HCT116 (cell line): ENCODE data around the gene DTYMK. TPM values are rescaled to one million over a fixed set of nuclear protein-coding genes. Genes with fewer than 3 reads are reported as not detected.
"Not testable (repeated sequence)": the region's sequence is repeated elsewhere in the genome, so short reads cannot be mapped to it uniquely, and the experiment has no call there.

Source experiments
- ATAC-seq: fragments of 200-7000 bp; cut with Tn5 transposase; 2 replicates; pipeline ENCODE4 v1.9.1; 2020; ENCODE audit warnings: mild to moderate bottlenecking, moderate library complexity
- BruUV-seq: library from RNA; stranded (reverse); fragments of 400-500 nt; replicated peaks from 2 replicates; lab custom pipeline; 2021; lab: Mats Ljungman, UMichigan
- CTCF ChIA-PET: fragments of 300-600 bp; sonication (Branson Sonifier 250); formaldehyde crosslinking; loops from one replicate; lab custom pipeline; 2021; ENCODE audit warnings: antibody characterized with exemption; lab: Charles Lee
- POLR2A ChIA-PET: fragments of 300-600, 350-600 bp; sonication (Branson Sonifier 250); formaldehyde crosslinking; loops from one replicate; lab custom pipeline; 2021; ENCODE audit warnings: antibody characterized with exemption; lab: Charles Lee
- RAD21 ChIA-PET, 2 experiments: fragments of 300-600 bp; sonication (Branson Sonifier 250); formaldehyde crosslinking; loops; one replicate each; lab custom pipeline; 2023; ENCODE audit warnings: low total read pairs in 2 of 2; ENCODE audit not compliant: uncharacterized antibody in 2 of 2, unreplicated experiment in 2 of 2, low non-redundant PET in 1 of 2; lab: Charles Lee
- DNase-seq: peaks from one replicate; pipeline ENCODE4 v3.0.0-alpha.2; 2010; ENCODE audit warnings: low read depth, low spot score
- H2AFZ ChIP-seq: fragments of 200-600 bp; shearing (Covaris generic), sonication (generic); 2 replicates; pipeline ENCODE4 v1.6.1; 2017; ENCODE audit warnings: low read depth, mixed run types, mixed read lengths, antibody characterized with exemption, low read length; ENCODE audit not compliant: poor library complexity, severe bottlenecking
- H3K27ac ChIP-seq: 2 replicates; pipeline ENCODE4 v1.5.1; 2012; ENCODE audit warnings: low read depth, low read length
- H3K27me3 ChIP-seq: fragments of 200-600 bp; sonication (generic); 2 replicates; pipeline ENCODE4 v1.6.1; 2016; ENCODE audit warnings: mixed run types, low read length, mixed read lengths; ENCODE audit not compliant: insufficient read depth
- H3K36me3 ChIP-seq, 2 experiments: fragments of 200-500 bp in 1 of 2; fragments of 200-600 bp in 1 of 2; sonication (Bioruptor generic) in 1 of 2; sonication (generic) in 1 of 2; 2 replicates each; pipeline versions ENCODE4 v1.5.1 to v1.6.1; 2014 to 2016; ENCODE audit warnings: low read length in 2 of 2, inconsistent platforms in 1 of 2, mixed read lengths in 1 of 2, mixed run types in 1 of 2; ENCODE audit not compliant: insufficient read depth in 2 of 2, control insufficient read depth in 1 of 2
- H3K4me1 ChIP-seq, 2 experiments: fragments of 200-600 bp in 1 of 2; sonication (generic) in 1 of 2; 2 replicates each; pipeline versions ENCODE4 v1.5.1 to v1.6.1; 2012 to 2017; ENCODE audit warnings: low read length in 2 of 2, inconsistent platforms in 1 of 2, mild to moderate bottlenecking in 1 of 2, mixed read lengths in 1 of 2, mixed run types in 1 of 2, moderate library complexity in 1 of 2; ENCODE audit not compliant: insufficient read depth in 2 of 2, control insufficient read depth in 1 of 2
- H3K4me2 ChIP-seq: fragments of 200-600 bp; sonication (generic); 2 replicates; pipeline ENCODE4 v1.6.1; 2017; ENCODE audit warnings: mixed run types, low read length, mixed read lengths
- H3K4me3 ChIP-seq, 2 experiments: fragments of 200-600 bp in 1 of 2; sonication (generic) in 1 of 2; replicated peaks in 1 of 2; 2 replicates each; pipeline ENCODE4 v1.5.1; 2011 to 2016; ENCODE audit warnings: low read length in 2 of 2, control low read depth in 1 of 2, low read depth in 1 of 2, mild to moderate bottlenecking in 1 of 2, mixed read lengths in 1 of 2, mixed run types in 1 of 2
- H3K79me2 ChIP-seq: fragments of 200-600 bp; sonication (generic); 2 replicates; pipeline ENCODE4 v1.6.1; 2017; ENCODE audit warnings: mild to moderate bottlenecking, mixed run types, low read length, moderate library complexity, mixed read lengths; ENCODE audit not compliant: insufficient read depth
- H3K9ac ChIP-seq: fragments of 200-600 bp; sonication (generic); 2 replicates; pipeline ENCODE4 v1.6.1; 2016; ENCODE audit warnings: low read length, mixed read lengths
- H3K9me2 ChIP-seq: fragments of 200-600 bp; sonication (generic), shearing (Covaris generic); 2 replicates; pipeline ENCODE4 v1.6.1; 2017; ENCODE audit warnings: mixed run types, mild to moderate bottlenecking, moderate library complexity; ENCODE audit not compliant: insufficient read depth
- H3K9me3 ChIP-seq, 2 experiments: fragments of 200-500 bp in 1 of 2; fragments of 200-600 bp in 1 of 2; sonication (Bioruptor generic) in 1 of 2; sonication (generic) in 1 of 2; 2 replicates each; pipeline ENCODE4 v1.6.1; 2014 to 2017; ENCODE audit warnings: low read length in 2 of 2, mixed read lengths in 2 of 2, inconsistent platforms in 1 of 2, low read depth in 1 of 2, mild to moderate bottlenecking in 1 of 2, mixed run types in 1 of 2, moderate library complexity in 1 of 2; ENCODE audit not compliant: control insufficient read depth in 1 of 2, insufficient read depth in 1 of 2
- H4K20me1 ChIP-seq: fragments of 200-600 bp; sonication (generic), shearing (Covaris generic); 2 replicates; pipeline ENCODE4 v1.6.1; 2017; ENCODE audit warnings: mixed run types, mild to moderate bottlenecking, moderate library complexity; ENCODE audit not compliant: insufficient read depth
- CEBPB ChIP-seq: IDR thresholded peaks from 2 replicates; pipeline ENCODE4 v1.6.1; 2012; ENCODE audit warnings: low read depth
- EGR1 ChIP-seq: IDR thresholded peaks from 2 replicates; pipeline ENCODE4 v1.6.1; 2012; ENCODE audit warnings: low read depth
- ELF1 ChIP-seq: IDR thresholded peaks from 2 replicates; pipeline ENCODE4 v1.6.1; 2012; ENCODE audit warnings: low read depth, borderline replicate concordance
- EZH2 ChIP-seq: fragments of 200-600 bp; sonication (generic); IDR thresholded peaks from 2 replicates; pipeline ENCODE4 v1.6.1; 2017; ENCODE audit warnings: antibody characterized with exemption, mixed run types
- EZH2phosphoT487 ChIP-seq: fragments of 200-600 bp; IDR thresholded peaks from 2 replicates; pipeline ENCODE4 v1.6.1; 2018; ENCODE audit warnings: antibody characterized with exemption, borderline replicate concordance
- FOSL1 ChIP-seq: IDR thresholded peaks from 2 replicates; pipeline ENCODE4 v1.6.1; 2012; ENCODE audit warnings: low read depth
- JUND ChIP-seq: IDR thresholded peaks from 2 replicates; pipeline ENCODE4 v1.6.1; 2012
- POLR2A ChIP-seq: IDR thresholded peaks from 2 replicates; pipeline ENCODE4 v1.7.0; 2011; ENCODE audit warnings: borderline replicate concordance; ENCODE audit not compliant: insufficient read depth, insufficient read length; ENCODE audit errors: extremely low read depth
- SIN3A ChIP-seq: IDR thresholded peaks from 2 replicates; pipeline ENCODE4 v1.6.1; 2012; ENCODE audit warnings: low read depth
- SP1 ChIP-seq: IDR thresholded peaks from 2 replicates; pipeline ENCODE4 v1.6.1; 2012; ENCODE audit warnings: low read depth
- SRF ChIP-seq: IDR thresholded peaks from 2 replicates; pipeline ENCODE4 v1.6.1; 2012; ENCODE audit warnings: low read depth
- TCF7L2 ChIP-seq: IDR thresholded peaks from 2 replicates; pipeline ENCODE4 v1.7.0; 2011; ENCODE audit warnings: borderline replicate concordance, inconsistent platforms; ENCODE audit not compliant: insufficient read depth, insufficient read length; ENCODE audit errors: extremely low read depth
- ZNF274 ChIP-seq: fragments of 200-500 bp; sonication (Bioruptor generic); IDR thresholded peaks from 2 replicates; pipeline ENCODE4 v1.6.1; 2014; ENCODE audit warnings: mild to moderate bottlenecking, low read depth, low read length, inconsistent platforms
- intact Hi-C: fragments of 100-400 bp; cut with micrococcal nuclease; formaldehyde crosslinking; loops from 2 replicates; pipeline ENCODE4 v1.10.0; 2022
- total RNA-seq: library from RNA; stranded (reverse); gene quantifications from one replicate; pipeline ENCODE4 v1.2.1, GENCODE V29; 2021; ENCODE audit not compliant: unreplicated experiment
- TF ChIP-seq, protein P1 (sequence below): IDR thresholded peaks from 2 replicates; pipeline ENCODE4 v1.6.1; 2012
- TF ChIP-seq, protein P2 (sequence below): IDR thresholded peaks from 2 replicates; pipeline ENCODE4 v1.6.1; 2011; ENCODE audit warnings: mild to moderate bottlenecking, low read length, moderate library complexity; ENCODE audit not compliant: insufficient replicate concordance; ENCODE audit errors: extremely low read depth
- TF ChIP-seq, protein P3 (sequence below): IDR thresholded peaks from 2 replicates; pipeline ENCODE4 v1.6.1; 2012; ENCODE audit warnings: low read depth

The DTYMK gene
- total RNA-seq, 1 experiment from 2014 or later = 83.3 TPM

DNA sequence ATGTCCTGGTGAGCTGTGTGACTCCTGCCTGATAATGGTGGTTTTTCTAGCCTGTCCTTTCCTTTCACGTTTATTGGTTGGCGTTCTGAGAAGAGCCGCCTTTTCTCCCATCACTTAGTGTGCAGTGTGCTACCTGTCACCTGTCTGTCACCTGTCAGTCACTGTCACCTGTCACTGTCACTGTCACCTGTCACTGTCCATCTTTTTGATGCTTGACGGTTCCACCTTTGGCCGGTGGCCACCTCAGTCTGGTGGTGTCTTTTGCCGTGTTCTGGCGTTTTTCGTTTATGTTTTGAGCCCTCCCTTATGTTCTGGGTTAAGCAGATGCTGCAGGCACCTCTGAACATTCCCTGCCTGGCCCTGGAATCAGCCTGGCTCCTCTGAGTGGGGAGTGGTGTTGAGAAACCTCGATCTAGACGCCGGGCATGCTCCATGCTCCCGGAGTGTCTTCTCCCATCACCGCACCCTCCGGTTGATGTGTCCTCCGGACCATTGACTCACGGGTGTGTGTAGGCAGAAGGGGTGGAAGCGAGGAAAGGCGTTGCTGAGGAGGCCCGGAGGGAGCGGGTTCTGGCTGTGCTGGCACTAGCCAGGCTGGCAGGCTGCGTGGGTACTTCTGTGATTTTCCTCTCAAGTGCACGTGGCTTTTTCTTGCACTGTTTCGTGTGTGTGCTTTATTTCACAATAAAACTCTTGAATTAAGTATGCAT is 20.7 kb downstream of the DTYMK start:
- Histone ChIP-seq H3K36me3 (peaks cover 16 to 21% of the 10 kb centered on the region in 2 experiments; a peak in 3 of 4 replicates), H3K27ac (no peak overlapping the region), H3K9me3 (no peaks in the 10 kb centered on the region), H3K4me3 (no peak overlapping the region), H3K9me2 (no peaks in the 10 kb centered on the region), H3K4me2 (no peak overlapping the region), H3K9ac (no peak overlapping the region), H3K79me2 (no peaks in the 10 kb centered on the region), H3K27me3 (no peaks in the 10 kb centered on the region), H2AFZ (no peak overlapping the region), H4K20me1 (0 out of 2 replicates have a peak, but pooled peaks cover 3% of the 10 kb centered on the region), H3K4me1 (peaks cover 0 to 5% of the 10 kb centered on the region in 2 experiments; a peak in 1 of 4 replicates)
- POLR2A ChIA-PET = no interaction called here
- ATAC-seq (no peak), DNase-seq (no peak)
- TF ChIP-seq SIN3A (no peak), ZNF274 (no peak), EGR1 (no peak), EZH2phosphoT487 (no peak), POLR2A (no peak), FOSL1 (no peak), EZH2 (no peak), SP1 (no peak), ELF1 (no peak), SRF (no peak), JUND (no peak), CEBPB (no peak), TCF7L2 (no peak)
- TF ChIP-seq, protein P1, sequence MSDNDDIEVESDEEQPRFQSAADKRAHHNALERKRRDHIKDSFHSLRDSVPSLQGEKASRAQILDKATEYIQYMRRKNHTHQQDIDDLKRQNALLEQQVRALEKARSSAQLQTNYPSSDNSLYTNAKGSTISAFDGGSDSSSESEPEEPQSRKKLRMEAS = no peak
- TF ChIP-seq, protein P2, sequence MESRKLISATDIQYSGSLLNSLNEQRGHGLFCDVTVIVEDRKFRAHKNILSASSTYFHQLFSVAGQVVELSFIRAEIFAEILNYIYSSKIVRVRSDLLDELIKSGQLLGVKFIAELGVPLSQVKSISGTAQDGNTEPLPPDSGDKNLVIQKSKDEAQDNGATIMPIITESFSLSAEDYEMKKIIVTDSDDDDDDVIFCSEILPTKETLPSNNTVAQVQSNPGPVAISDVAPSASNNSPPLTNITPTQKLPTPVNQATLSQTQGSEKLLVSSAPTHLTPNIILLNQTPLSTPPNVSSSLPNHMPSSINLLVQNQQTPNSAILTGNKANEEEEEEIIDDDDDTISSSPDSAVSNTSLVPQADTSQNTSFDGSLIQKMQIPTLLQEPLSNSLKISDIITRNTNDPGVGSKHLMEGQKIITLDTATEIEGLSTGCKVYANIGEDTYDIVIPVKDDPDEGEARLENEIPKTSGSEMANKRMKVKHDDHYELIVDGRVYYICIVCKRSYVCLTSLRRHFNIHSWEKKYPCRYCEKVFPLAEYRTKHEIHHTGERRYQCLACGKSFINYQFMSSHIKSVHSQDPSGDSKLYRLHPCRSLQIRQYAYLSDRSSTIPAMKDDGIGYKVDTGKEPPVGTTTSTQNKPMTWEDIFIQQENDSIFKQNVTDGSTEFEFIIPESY = no peak
- TF ChIP-seq, protein P3, sequence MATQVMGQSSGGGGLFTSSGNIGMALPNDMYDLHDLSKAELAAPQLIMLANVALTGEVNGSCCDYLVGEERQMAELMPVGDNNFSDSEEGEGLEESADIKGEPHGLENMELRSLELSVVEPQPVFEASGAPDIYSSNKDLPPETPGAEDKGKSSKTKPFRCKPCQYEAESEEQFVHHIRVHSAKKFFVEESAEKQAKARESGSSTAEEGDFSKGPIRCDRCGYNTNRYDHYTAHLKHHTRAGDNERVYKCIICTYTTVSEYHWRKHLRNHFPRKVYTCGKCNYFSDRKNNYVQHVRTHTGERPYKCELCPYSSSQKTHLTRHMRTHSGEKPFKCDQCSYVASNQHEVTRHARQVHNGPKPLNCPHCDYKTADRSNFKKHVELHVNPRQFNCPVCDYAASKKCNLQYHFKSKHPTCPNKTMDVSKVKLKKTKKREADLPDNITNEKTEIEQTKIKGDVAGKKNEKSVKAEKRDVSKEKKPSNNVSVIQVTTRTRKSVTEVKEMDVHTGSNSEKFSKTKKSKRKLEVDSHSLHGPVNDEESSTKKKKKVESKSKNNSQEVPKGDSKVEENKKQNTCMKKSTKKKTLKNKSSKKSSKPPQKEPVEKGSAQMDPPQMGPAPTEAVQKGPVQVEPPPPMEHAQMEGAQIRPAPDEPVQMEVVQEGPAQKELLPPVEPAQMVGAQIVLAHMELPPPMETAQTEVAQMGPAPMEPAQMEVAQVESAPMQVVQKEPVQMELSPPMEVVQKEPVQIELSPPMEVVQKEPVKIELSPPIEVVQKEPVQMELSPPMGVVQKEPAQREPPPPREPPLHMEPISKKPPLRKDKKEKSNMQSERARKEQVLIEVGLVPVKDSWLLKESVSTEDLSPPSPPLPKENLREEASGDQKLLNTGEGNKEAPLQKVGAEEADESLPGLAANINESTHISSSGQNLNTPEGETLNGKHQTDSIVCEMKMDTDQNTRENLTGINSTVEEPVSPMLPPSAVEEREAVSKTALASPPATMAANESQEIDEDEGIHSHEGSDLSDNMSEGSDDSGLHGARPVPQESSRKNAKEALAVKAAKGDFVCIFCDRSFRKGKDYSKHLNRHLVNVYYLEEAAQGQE = no peak
- CTCF ChIA-PET = no interaction called here
- intact Hi-C loops = loop anchor here (1.0 kb wide), 2 partner anchors 66 to 212 kb away; no protein-coding TSS in a partner anchor
- BruUV-seq = no TSS peak
- RAD21 ChIA-PET = no interaction called here

DNA sequence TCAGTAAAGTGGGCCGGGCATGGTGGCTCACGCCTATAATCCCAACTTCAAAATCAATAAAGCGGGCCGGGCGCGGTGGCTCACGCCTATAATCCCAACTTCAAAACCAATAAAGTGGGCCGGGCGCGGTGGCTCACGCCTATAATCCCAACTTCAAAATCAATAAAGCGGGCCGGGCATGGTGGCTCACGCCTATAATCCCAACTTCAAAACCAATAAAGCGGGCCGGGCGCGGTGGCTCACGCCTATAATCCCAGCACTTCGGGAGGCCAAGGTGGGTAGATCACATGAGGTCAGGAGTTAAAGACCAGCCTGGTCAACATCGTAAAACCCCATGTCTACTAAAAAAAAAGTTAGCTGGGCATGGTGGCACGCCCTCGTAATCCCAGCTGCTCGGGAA is 23.9 kb downstream of the DTYMK start:
- intact Hi-C loops, H3K9ac ChIP-seq, H3K4me3 ChIP-seq, RAD21 ChIA-PET, DNase-seq, H2AFZ ChIP-seq, ATAC-seq, H4K20me1 ChIP-seq, H3K9me3 ChIP-seq, H3K4me2 ChIP-seq, H3K79me2 ChIP-seq, H3K4me1 ChIP-seq, CTCF ChIA-PET, BruUV-seq, H3K27me3 ChIP-seq, H3K9me2 ChIP-seq, H3K27ac ChIP-seq: not testable (repeated sequence)
- POLR2A ChIA-PET = interaction anchor here (0.6 kb wide), 1 partner anchor 761 kb away, joined by 3 read pairs; no protein-coding TSS in a partner anchor
- peaks cover 15 to 21% of the 10 kb centered on the region in 2 experiments; a peak in 3 of 4 replicates for H3K36me3 ChIP-seq
